DND-41 (cell line): Measurements from ENCODE around the gene MICAL3.

Experiments
- CTCF ChIP-seq: IDR thresholded peaks from 2 replicates; pipeline ENCODE4 v1.5.1; 2012; ENCODE audit warnings: borderline replicate concordance, low read length, moderate library complexity, mild to moderate bottlenecking; ENCODE audit not compliant: poor library complexity, severe bottlenecking; ENCODE audit errors: extremely low read depth
- EZH2 ChIP-seq: IDR thresholded peaks from 3 replicates; pipeline ENCODE4 v1.6.1; 2012; ENCODE audit warnings: borderline replicate concordance, low read depth, mild to moderate bottlenecking, moderate library complexity, low read length, inconsistent platforms; ENCODE audit not compliant: severe bottlenecking

GRCh38 chr22:17789379-17790200 lies 234.8 kb downstream of the MICAL3 start:
- TF ChIP-seq CTCF = no peak
- TF ChIP-seq EZH2 = no peak
